HG02938 (cell line): ENCODE results near the gene POU6F2.

Source experiments
- ATAC-seq: cut with Tn5 transposase; IDR thresholded peaks from one replicate; pipeline ENCODE4 v1.9.1; 2021; ENCODE audit warnings: mild to moderate bottlenecking, moderate library complexity; ENCODE audit not compliant: unreplicated experiment

Gene POU6F2

DNA sequence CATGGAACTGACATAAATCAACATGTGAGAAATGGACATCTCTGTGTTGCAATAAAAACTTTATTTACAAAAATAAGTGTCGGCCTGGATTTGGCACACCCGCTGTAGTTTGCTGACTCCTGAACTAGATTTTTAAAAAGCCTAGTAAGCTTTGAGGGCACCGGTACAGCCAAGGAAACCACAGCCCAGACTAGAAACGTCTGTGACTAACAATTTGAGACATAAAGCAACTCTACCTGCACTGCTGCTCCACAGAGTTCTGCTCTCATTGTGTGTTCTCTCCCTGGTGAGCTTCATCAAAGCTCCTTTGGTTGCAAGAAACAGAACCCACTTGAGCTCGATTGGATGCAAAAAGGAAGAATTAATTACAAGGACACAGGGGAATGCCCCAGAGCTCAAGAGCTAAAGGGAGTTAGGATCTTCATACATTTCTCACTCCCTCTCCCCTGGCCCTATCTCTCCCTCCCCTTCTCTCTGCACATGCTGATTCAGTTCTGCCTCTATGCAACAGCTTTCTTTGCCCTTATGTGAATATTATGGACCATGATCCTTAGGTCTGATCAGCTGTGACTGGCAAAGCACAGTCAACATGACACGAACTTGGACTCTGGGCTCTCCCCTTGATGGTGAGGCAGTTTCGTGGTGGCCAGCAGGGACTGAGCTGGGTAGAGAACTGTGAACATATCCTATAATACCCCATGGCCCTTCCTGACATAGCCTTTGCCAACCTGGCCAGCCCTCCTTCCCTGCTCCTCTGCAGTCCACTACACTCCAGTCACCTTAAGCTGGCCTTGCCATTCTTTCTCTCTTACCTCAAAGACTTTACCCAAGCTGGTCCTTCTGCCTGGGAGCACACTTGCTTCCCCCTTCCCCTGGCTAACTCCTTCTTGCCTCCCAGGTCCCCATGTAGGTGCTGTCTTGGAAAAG, 511.0 kb downstream of the POU6F2 start:
- ATAC-seq, result no peak

DNA sequence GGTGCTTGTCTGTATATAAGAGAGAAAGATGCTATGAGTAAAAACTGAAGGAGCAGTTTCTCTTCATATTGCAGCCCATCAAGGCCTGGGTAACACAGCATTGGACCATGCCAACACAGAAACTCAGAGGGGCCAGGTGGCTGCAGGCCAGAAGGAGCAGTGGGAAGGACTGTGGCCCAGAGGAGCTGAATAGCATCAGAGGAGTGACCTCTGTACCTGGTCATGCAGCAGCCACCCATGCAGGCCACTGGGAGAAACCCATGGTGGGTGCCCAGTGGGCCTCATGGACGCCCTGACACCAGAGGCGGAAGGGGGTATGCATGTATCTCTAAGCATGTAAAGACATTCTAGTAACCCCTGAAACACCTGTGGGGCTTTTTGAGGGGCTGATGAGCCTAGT, 512.6 kb downstream of the POU6F2 start:
- ATAC-seq, result no peak

DNA sequence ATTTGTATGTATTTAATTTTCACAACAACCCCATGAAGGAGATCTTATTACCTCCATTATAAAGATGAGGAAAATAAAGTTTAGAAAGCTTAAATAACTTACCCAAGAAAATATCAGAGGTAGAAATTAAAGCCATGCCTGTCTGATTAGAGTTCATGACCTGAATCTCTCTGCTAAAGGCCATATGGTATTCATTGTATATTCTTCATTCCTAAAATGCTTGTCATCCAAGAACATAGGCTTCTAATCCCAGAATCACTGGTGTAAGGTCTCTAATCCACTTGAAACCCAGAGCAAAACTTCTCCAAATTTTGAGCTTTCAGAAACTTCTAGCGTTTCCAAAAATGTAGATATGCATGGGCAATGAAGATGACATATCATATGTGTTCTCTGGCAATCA, 516.2 kb downstream of the POU6F2 start:
- ATAC-seq, result no peak

DNA sequence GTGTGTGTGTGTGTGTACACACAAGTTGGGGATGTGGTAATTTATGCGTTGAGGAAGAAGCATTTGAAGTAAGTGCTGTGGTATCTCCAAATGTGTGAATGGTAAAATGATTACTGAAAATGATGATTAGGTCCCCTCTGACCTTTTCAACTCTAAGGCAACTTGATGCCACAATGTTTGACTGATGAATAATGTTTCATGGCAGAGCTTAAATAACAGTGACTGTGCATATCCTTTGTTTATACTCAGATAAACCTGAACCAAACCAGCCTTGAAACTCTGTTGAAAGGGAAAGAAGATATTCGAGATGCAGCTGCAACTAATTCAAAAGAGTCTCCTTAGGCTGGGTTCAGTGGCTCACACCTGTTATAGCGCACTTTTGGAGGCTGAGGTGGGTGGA, 523.6 kb downstream of the POU6F2 start:
- ATAC-seq, result no peak

DNA sequence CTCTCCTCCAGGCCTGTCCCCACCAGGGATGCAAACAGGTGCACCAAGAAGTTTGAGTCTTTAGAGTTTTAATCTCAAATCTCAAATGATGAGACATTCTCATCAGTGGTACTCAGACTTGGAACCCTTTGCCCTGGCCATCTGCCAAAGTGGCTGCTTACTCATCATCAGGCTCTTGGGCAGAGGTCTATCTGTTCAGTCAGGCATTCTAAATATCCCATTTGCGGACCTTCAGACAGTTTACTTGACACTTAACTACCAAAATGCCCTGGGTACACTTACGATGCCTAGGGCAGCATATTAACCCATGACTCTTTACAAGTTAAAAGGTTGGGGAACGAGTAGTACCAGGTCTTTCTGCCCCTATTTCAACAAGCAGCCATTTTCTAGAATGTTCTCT, 527.3 kb downstream of the POU6F2 start:
- ATAC-seq, result no peak

DNA sequence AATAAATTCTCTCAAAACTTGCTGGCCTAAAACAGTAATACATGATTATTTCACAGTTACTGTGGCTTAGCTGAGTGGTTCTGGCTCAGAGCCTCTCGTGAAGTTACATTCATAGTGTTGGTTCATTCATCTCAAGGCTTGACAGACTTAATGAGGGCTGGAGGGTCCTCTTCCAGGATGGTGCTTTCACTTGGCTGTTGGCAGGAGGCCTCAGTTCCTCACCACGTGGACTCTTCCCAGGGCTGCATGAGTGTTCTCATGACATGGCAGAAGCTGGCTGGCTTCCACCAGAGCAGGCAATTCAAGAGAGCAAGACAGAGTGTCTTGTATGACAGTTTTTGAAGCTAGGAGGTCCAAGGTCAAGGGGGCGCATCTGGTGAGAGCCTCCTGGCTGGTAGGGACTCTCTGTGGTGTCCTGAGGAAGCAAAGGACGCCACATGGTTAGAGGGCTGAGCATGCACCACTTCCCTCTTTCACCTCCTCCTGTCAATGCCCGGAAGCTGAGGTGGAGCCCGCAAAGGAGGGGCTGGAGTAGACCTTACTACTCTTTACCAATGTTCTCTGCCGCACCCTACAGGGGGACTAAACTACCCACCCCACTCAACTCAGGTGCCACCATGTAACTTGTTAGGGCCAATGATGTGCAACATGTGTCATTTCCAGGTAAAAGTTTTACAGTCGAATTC, 530.3 kb downstream of the POU6F2 start:
- peak; percentile 47 for ATAC-seq

DNA sequence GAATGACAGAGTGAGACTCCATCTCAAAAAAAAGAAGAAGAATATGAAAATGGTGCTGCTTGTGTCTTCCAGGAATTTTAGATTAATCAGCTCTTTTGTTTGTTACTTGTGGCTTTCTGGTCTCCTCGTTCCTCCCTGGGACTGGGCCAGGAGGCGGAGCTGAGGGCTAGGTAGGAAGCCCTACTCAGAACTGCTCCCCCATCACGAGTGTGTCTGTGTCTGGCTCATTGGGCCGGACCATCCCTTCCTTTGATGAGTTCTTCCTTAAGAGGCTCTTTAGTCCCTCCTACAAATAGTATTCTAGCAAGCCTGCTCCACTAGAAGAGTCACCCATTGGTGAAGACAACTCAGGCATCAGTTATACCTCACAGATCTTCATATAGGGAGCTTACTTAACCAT, 531.7 kb downstream of the POU6F2 start:
- ATAC-seq, result no peak

DNA sequence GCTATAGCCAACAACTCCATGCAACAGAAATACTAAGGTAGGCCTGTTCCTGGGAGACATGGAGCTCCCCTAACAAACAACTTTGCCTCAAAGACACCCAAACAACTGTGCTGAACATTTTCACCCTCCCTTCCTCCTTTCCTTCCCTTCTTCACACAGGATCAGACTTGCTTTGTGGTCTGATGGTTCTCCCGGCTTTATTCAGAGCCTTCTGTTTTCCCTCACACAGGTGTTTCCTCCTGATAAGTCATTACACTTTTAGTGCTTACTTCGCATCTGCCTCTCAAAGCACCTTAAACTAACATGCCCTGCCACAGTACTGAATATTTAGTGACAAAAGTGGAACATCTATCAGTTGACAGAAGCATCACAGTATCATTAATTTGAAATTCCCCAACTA, 532.2 kb downstream of the POU6F2 start:
- ATAC-seq, result no peak

DNA sequence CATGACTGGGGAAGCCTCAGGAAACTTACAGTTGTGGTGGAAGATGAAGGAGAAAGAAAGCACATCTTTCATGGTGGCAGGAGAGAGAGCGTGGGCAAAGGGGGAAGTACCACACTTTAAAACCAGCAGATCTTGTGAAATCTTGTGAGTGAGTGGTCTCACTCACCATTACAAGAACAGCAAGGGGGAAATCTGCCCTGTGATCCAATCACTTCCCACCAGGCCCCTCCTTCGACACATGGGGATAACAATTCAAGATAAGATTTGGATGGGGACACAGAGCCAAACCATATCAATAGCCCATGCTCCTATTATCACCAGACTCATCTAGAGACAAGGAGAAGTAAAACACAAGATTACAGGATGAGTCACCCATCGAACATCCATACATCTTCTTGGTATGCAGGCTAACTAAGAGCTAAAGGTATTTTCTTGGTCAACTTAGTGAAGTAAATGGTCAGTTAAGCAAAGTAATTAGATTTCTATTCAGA, 533.2 kb downstream of the POU6F2 start:
- no peak for ATAC-seq

DNA sequence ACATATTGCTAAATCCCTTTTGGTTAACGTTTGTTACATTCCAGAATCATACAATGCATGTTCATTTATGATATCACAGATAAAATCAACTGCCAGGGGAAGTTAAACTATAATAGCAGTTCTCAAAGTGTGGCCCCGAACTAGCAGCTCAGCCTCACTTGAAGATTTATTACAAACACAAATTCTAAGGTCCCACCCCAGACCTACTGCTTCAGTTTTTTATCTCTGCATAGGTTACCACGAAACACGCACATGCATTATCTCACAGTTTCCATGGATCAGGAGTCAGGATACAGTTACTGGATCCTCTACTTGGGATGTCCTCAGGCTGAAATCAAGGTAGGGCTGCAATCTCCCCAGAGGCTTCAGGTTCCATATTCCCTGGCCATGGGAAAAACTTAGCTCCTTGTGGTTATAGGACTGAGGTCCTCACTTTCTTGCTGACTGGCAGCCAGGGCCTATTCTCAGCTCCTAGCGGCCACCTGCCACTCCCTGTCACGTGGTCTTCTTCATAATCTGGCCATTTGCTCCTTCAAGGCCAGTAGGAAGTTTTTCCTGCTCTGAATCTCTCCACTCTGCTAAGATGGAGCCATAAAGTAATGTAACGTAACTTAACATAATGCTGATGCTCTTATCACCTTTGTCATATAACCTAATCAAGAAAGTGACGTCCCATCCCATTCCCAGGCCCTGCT, 538.0 kb downstream of the POU6F2 start:
- no peak for ATAC-seq

DNA sequence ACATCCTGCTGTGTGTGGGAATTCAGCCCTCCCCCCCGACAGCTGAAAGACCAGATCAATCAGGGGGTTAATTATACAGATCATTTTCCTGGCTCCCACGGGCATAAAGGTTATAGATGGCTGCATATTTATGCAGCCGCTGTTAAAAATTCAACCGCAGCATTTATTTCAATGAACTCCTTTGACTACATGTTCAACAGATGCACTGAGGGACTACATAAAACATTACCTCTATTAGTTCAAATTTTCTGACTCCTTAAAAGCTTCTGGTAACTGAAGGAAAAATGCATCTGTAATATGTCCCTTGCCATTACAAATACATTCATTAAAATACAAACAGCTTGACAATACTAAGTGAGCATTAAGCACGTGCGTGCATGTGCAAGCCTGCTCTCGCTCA, 538.8 kb downstream of the POU6F2 start:
- ATAC-seq, result no peak

DNA sequence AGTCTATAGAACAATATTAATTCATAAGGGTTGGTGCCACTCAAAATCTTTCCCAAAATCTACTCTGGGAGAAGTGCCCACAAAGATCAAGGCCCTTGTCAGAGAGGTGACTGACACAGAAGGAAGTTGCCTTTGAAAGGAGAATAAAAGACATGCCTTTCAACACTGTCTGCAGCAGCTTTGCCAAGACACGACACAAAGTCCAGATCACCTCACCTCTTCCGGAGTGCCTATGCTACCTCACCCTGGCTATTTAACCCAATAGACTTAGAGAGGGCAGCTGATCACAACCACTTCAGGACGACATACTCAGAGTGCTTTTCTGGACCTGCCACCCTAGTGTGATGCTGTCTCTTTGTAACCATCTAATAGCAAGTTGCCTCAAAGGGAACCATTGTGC, 539.5 kb downstream of the POU6F2 start:
- no peak for ATAC-seq
